HepG2 (cell line): Measurements from ENCODE around the gene SRP68. TPM values are rescaled to one million over a fixed set of nuclear protein-coding genes. Genes with fewer than 3 reads are reported as not detected.
A peak's percentile ranks its signal among the peaks of the same experiment; 100 is the strongest.

ENCODE experiments used
- AGO2 ChIP-seq: fragments of 200-400 bp; formaldehyde crosslinking; optimal IDR thresholded peaks from 2 replicates; pipeline ENCODE3; 2017; ENCODE audit warnings: mild to moderate bottlenecking, low read depth, low read length, moderate library complexity
- DR1 ChIP-seq: sonication (generic); formaldehyde crosslinking; IDR thresholded peaks from 2 replicates; pipeline ENCODE4 v1.8.0; 2021; ENCODE audit warnings: mild to moderate bottlenecking, missing genetic modification reagents, inconsistent platforms
- ISX ChIP-seq: sonication (generic); formaldehyde crosslinking; conservative IDR thresholded peaks from 2 replicates; pipeline ENCODE4 v1.5.0; 2020; ENCODE audit warnings: missing genetic modification reagents
- JUNB ChIP-seq: sonication (generic); formaldehyde crosslinking; IDR thresholded peaks from 2 replicates; pipeline ENCODE4 v1.8.0; 2022; ENCODE audit warnings: missing genetic modification reagents, mild to moderate bottlenecking, borderline replicate concordance
- NPAS2 ChIP-seq: sonication (generic); formaldehyde crosslinking; IDR thresholded peaks from 2 replicates; pipeline ENCODE4 v1.8.0; 2022; ENCODE audit warnings: mild to moderate bottlenecking, missing genetic modification reagents, borderline replicate concordance
- PAXIP1 ChIP-seq: sonication (generic); formaldehyde crosslinking; conservative IDR thresholded peaks from 2 replicates; pipeline ENCODE4 v1.4.0; 2020; ENCODE audit warnings: mild to moderate bottlenecking, missing genetic modification reagents, moderate library complexity
- PCBP2 ChIP-seq: fragments of 200-400 bp; formaldehyde crosslinking; optimal IDR thresholded peaks from 2 replicates; pipeline ENCODE3; 2018; ENCODE audit warnings: low read length, low read depth; ENCODE audit not compliant: poor library complexity, severe bottlenecking
- PHB2 ChIP-seq: fragments of 450-650 bp; IDR thresholded peaks from 2 replicates; pipeline ENCODE4 v1.6.1; 2018; ENCODE audit not compliant: partially characterized antibody
- RBFOX2 ChIP-seq: fragments of 200-400 bp; formaldehyde crosslinking; IDR thresholded peaks from 2 replicates; pipeline ENCODE4 v1.6.1; 2017; ENCODE audit warnings: low read depth, mild to moderate bottlenecking, low read length
- SALL2 ChIP-seq: sonication (generic); formaldehyde crosslinking; IDR thresholded peaks from 2 replicates; pipeline ENCODE4 v1.8.1; 2023; ENCODE audit warnings: mild to moderate bottlenecking, missing genetic modification reagents, inconsistent platforms
- ZBTB25 ChIP-seq: IDR thresholded peaks from 2 replicates; pipeline ENCODE4 v1.6.1; 2018; ENCODE audit warnings: missing genetic modification reagents
- ZFP37 ChIP-seq: sonication (generic); formaldehyde crosslinking; IDR thresholded peaks from 2 replicates; pipeline ENCODE4 v1.4.0; 2020; ENCODE audit warnings: missing genetic modification reagents, borderline replicate concordance
- ZNF296 ChIP-seq: sonication (generic); formaldehyde crosslinking; conservative IDR thresholded peaks from 2 replicates; pipeline ENCODE4 v1.5.0; 2020; ENCODE audit warnings: mild to moderate bottlenecking, missing genetic modification reagents
- ZNF543 ChIP-seq: sonication (generic); formaldehyde crosslinking; IDR thresholded peaks from 2 replicates; pipeline ENCODE4 v1.4.0; 2020; ENCODE audit warnings: mild to moderate bottlenecking, missing genetic modification reagents
- polyA plus RNA-seq, 8 experiments: library from polyadenylated mRNA; depleted of rRNA in 3 of 8; stranded (reverse) in 7 of 8; unstranded in 1 of 8; fragments of >200 nt; fragmentation: Illumina TruSeq in 4 of 8; extraction: Trizol in 4 of 8; gene quantifications; 2 replicates each; pipeline versions ENCODE4 v1.2.1 to v1.2.3, GENCODE V29; 2011 to 2016; ENCODE audit warnings: low read depth in 4 of 8, missing spikeins in 1 of 8, mixed read lengths in 1 of 8; ENCODE audit not compliant: insufficient read depth in 1 of 8
- total RNA-seq, 5 experiments: library from RNA; depleted of rRNA; stranded (reverse); fragments of >200 nt; fragmentation: Illumina TruSeq; extraction: Trizol; gene quantifications; 2 replicates each; pipeline ENCODE4 v1.2.3, GENCODE V29; 2016; ENCODE audit warnings: low read depth in 1 of 5
- TF ChIP-seq, protein P1 (sequence below): sonication (generic); formaldehyde crosslinking; IDR thresholded peaks from 2 replicates; pipeline ENCODE4 v1.4.0; 2020; ENCODE audit warnings: missing genetic modification reagents, borderline replicate concordance
- TF ChIP-seq, protein P2 (sequence below): sonication (generic); formaldehyde crosslinking; IDR thresholded peaks from 2 replicates; pipeline ENCODE4 v1.8.1; 2023; ENCODE audit warnings: mild to moderate bottlenecking, missing genetic modification reagents
- TF ChIP-seq, protein P3 (sequence below): sonication (generic); formaldehyde crosslinking; IDR thresholded peaks from 2 replicates; pipeline ENCODE4 v1.8.0; 2022; ENCODE audit warnings: mild to moderate bottlenecking, missing genetic modification reagents, moderate library complexity

SRP68 gene
- total and polyA plus RNA-seq, 2 of the 13 experiments (the other 11 are each of a cell fraction or from before 2014, with no cell fraction given) = 39.8 to 74.3 TPM

- TF ChIP-seq PAXIP1 (CRISPR knock-in tag) (peak; percentile 98), JUNB (CRISPR knock-in tag) (no peak), ISX (CRISPR knock-in tag) (no peak), ZNF296 (CRISPR knock-in tag) (no peak), DR1 (CRISPR knock-in tag) (no peak; the same call in 1 of the 2 replicates), ZNF543 (CRISPR knock-in tag) (no peak), SALL2 (CRISPR knock-in tag) (peak; percentile 66; the same call in 1 of the 2 replicates), PHB2 (no peak), PCBP2 (no peak), ZFP37 (CRISPR knock-in tag) (peak; percentile 90; the same call in 1 of the 2 replicates), ZBTB25 (CRISPR knock-in tag) (peak; percentile 68), AGO2 (no peak), NPAS2 (CRISPR knock-in tag) (no peak), RBFOX2 (peak; percentile 60)
- TF ChIP-seq, protein P1, sequence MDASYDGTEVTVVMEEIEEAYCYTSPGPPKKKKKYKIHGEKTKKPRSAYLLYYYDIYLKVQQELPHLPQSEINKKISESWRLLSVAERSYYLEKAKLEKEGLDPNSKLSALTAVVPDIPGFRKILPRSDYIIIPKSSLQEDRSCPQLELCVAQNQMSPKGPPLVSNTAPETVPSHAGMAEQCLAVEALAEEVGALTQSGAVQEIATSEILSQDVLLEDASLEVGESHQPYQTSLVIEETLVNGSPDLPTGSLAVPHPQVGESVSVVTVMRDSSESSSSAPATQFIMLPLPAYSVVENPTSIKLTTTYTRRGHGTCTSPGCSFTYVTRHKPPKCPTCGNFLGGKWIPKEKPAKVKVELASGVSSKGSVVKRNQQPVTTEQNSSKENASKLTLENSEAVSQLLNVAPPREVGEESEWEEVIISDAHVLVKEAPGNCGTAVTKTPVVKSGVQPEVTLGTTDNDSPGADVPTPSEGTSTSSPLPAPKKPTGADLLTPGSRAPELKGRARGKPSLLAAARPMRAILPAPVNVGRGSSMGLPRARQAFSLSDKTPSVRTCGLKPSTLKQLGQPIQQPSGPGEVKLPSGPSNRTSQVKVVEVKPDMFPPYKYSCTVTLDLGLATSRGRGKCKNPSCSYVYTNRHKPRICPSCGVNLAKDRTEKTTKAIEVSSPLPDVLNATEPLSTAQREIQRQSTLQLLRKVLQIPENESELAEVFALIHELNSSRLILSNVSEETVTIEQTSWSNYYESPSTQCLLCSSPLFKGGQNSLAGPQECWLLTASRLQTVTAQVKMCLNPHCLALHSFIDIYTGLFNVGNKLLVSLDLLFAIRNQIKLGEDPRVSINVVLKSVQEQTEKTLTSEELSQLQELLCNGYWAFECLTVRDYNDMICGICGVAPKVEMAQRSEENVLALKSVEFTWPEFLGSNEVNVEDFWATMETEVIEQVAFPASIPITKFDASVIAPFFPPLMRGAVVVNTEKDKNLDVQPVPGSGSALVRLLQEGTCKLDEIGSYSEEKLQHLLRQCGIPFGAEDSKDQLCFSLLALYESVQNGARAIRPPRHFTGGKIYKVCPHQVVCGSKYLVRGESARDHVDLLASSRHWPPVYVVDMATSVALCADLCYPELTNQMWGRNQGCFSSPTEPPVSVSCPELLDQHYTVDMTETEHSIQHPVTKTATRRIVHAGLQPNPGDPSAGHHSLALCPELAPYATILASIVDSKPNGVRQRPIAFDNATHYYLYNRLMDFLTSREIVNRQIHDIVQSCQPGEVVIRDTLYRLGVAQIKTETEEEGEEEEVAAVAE (CRISPR knock-in tag) = peak; percentile 52; the same call in 1 of the 2 replicates
- TF ChIP-seq, protein P2, sequence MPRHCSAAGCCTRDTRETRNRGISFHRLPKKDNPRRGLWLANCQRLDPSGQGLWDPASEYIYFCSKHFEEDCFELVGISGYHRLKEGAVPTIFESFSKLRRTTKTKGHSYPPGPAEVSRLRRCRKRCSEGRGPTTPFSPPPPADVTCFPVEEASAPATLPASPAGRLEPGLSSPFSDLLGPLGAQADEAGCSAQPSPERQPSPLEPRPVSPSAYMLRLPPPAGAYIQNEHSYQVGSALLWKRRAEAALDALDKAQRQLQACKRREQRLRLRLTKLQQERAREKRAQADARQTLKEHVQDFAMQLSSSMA (CRISPR knock-in tag) = peak; percentile 71
- TF ChIP-seq, protein P3, sequence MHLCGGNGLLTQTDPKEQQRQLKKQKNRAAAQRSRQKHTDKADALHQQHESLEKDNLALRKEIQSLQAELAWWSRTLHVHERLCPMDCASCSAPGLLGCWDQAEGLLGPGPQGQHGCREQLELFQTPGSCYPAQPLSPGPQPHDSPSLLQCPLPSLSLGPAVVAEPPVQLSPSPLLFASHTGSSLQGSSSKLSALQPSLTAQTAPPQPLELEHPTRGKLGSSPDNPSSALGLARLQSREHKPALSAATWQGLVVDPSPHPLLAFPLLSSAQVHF (CRISPR knock-in tag) = no peak
These were observed 75.4 kb downstream of the SRP68 start (continued) for GRCh38 chr17:75996665-75997590.
